GM20000 (cell line): Measurements from ENCODE around the gene FGD2.

Experiments used
- DNase-seq: peaks from one replicate; pipeline ENCODE4 v3.0.0; 2012; ENCODE audit warnings: low spot score
- CTCF ChIP-seq: IDR thresholded peaks from 2 replicates; pipeline ENCODE4 v1.5.1; 2012; ENCODE audit warnings: mild to moderate bottlenecking, control low read depth; ENCODE audit errors: extremely low read depth, missing control alignments

FGD2 gene

GRCh38 chr6:37048851-37049757, 43.6 kb downstream of the FGD2 start:
- peak; percentile 75 for DNase-seq
- TF ChIP-seq CTCF, result no peak

- DNase-seq, result no peak
- no peak for TF ChIP-seq CTCF
These were observed 44.2 kb downstream of the FGD2 start for GRCh38 chr6:37049758-37050044.

- TF ChIP-seq CTCF, result no peak
- DNase-seq, result peak; percentile 76
These were observed 44.8 kb downstream of the FGD2 start for GRCh38 chr6:37050045-37050853.

- no peak for DNase-seq
- no peak for TF ChIP-seq CTCF
These were observed 45.3 kb downstream of the FGD2 start for GRCh38 chr6:37050854-37051137.

GRCh38 chr6:37051138-37052026, 45.9 kb downstream of the FGD2 start:
- peak; percentile 85 for TF ChIP-seq CTCF
- DNase-seq, result peak; percentile 81

GRCh38 chr6:37052027-37052628, 46.7 kb downstream of the FGD2 start:
- no peak for TF ChIP-seq CTCF
- no peak for DNase-seq

GRCh38 chr6:37053683-37054082, 48.2 kb downstream of the FGD2 start:
- DNase-seq, result no peak

More at GRCh38 chr6:37053683-37054082, 48.2 kb downstream of the FGD2 start:
- TF ChIP-seq CTCF, result no peak
